Stimulated activated CD4-positive, alpha-beta T cell treated with anti-CD3 and anti-CD28 coated beads, Interleukin-2, amount 100 ng/mL, for 48 hours (primary cell): ENCODE data around the gene PRLR.
"Not testable (repeated sequence)": the region's sequence is repeated elsewhere in the genome, so short reads cannot be mapped to it uniquely, and the experiment has no call there.

Experiments used
- DNase-seq, 2 donors: peaks; one replicate each; pipeline ENCODE4 v3.0.0-alpha.2; 2020

The PRLR gene

GRCh38 chr5:35194635-35195471 is 35.4 kb downstream of the PRLR start:
- DNase-seq: no peak

DNA sequence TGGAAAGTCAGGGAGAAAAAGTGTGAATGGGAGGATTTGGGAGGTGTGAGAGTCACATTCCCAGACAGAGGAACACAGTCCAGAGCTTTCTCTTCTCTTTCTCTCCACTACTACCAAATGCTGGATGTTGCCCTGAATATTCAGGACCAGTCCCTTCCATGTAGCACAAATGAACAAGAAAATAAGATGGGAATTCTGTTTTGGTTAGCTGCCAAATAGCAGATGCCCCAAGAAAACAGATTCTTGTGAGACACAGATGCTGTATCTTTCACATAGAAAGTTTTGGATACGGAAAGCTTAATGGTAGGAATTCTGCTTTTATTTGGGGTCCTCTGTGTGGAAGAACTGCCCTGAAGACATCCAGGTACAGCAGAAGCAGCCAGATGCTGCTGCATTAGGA is 37.8 kb downstream of the PRLR start:
- DNase-seq: no peak

GRCh38 chr5:35189801-35190200 is 40.5 kb downstream of the PRLR start:
- DNase-seq: not testable (repeated sequence)

DNA sequence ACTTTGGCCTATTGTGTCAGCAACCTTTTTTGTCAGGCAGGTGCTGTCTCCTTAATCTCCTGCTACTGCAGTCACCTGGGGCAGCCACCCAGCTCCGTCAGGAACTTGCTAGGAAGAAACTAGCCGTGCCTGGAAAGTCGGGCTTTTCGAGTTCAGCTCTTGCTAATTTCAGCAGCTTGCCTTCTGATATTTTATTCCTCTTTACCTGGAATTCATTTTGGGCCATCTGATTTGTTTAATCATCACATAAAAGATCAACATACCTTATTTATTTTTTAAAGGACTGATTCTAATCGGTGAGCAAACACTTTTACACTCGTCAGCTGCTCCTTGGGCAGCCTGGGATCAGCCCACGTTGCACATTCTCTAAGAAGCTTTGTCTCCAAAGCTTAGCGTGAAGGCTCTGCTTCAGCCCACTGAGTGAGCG is 42.2 kb downstream of the PRLR start:
- no peak for DNase-seq

DNA sequence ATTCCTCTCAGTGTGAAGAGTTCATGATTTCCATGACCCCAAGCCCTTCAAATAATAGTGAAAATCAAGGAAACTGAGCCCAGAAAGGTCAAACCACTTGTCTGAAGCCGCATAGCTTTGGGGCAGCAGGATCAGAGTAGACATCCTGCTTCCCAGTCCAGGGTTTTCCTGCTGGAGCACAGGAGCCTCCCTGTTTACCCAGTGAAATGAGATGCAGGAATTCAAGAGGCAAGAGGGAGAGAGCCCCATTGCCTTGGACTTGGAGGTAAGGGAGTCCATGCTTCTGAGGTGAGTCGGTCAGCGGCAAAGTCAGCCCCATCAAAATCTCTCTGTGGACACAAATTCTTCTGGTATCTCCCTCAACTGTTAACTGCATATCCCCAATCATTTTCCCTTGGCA is 42.7 kb downstream of the PRLR start:
- DNase-seq: not testable (repeated sequence)

DNA sequence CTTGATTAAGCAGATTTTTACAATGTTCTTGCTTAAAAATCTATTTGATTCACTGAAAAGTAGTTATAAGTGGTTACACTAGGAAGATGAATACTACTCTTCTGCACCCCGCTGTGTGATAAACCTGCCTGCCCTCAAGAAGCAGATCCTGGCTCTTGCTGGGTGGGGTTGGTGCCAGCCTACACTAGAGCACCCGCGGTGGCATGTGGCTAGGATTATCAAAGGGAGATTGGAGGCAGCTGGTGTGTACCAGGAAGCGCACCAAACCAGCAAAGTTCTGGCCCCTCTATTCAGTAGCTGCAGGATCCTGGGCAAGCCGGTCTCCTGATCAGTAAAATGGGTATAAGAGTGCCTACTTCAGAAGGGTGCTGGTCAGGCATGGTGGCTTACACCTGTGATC is 43.5 kb downstream of the PRLR start:
- no peak for DNase-seq

- DNase-seq: no peak
Observed at GRCh38 chr5:35185518-35185917, 44.8 kb downstream of the PRLR start.

DNA sequence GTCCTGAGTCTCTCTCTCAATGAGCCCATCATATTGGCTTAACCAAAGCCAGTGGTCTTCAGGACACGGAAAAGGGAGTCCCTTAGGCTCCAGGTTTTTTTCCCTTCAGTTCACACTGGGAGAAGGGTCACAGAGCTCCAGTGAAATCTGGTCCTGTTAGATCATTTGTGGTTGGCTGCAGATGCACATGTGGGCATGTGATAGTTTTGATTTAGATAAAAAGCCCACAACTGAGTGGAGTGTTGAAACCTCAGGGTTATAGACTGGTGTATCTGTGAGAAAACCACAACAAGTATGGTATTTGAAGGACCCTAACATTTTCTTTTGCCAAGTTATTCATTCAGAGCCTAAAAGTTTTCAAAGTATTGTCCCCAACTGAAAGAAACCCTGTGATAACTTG is 46.7 kb downstream of the PRLR start:
- DNase-seq: no peak

- peak; percentile 13 to 19 for DNase-seq
Observed at GRCh38 chr5:35182910-35183535, 47.3 kb downstream of the PRLR start.

GRCh38 chr5:35182486-35182885 is 47.8 kb downstream of the PRLR start:
- no peak for DNase-seq

- DNase-seq: no peak
Observed at GRCh38 chr5:35180046-35180445, 50.2 kb downstream of the PRLR start.

DNA sequence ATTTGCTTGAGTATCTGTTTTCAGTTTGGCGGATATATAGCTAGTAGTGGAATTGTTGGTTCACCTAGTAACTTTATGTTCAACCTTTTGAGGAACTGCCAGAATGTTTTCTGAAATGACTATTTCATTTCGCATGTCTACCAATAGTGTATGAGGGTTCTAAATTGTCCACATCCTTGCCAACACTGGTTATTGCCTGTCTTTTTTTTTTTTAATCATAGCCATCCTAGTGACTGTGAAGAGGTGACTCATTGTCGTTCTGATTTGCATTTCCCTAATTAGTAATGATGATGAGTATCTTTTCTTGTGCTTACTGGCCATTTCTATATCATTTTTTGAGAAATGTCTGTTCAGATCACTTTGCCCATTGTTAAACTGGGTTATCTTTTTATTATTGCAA is 52.5 kb downstream of the PRLR start:
- no peak for DNase-seq

DNA sequence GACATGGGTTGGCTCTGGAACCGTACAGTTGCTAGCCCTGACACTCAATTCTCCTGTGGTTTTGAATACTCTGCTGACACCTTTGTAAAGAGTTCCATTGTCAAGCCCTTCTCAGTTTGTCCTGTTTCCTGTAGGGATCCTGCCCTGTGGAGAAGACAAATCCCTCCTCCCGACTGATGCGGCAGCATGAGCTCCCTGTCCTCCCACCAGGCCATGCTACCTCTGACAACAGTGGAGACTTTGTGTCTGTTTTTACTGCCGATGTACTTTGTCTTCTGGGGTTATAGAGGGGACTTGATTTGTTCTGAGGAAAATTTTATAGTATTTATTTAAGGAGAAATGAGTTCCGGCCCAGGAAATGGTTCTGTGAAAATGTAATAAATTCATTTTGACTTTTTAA is 57.8 kb downstream of the PRLR start:
- DNase-seq: no peak

- DNase-seq: no peak
Observed at GRCh38 chr5:35171991-35172390, 58.3 kb downstream of the PRLR start.

GRCh38 chr5:35171078-35171477 is 59.2 kb downstream of the PRLR start:
- DNase-seq: no peak

GRCh38 chr5:35166043-35166442 is 64.2 kb downstream of the PRLR start:
- DNase-seq: no peak

GRCh38 chr5:35164860-35165542 is 65.3 kb downstream of the PRLR start:
- DNase-seq: no peak

DNA sequence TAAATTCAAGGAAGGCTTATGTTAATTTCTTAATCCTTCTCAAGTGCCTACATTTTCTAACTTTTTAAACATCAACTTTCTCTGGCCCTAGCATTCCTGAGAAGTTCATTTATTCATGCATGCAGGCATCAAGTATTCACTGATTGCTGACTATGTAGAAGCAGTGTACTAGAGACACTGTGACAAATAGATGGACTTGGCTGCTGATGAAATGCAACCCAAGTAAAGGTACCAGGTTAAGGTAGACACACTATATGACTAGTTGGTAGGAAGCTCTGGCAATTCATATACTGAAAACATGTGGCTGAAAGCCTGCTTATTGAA is 66.6 kb downstream of the PRLR start:
- DNase-seq: no peak

DNA sequence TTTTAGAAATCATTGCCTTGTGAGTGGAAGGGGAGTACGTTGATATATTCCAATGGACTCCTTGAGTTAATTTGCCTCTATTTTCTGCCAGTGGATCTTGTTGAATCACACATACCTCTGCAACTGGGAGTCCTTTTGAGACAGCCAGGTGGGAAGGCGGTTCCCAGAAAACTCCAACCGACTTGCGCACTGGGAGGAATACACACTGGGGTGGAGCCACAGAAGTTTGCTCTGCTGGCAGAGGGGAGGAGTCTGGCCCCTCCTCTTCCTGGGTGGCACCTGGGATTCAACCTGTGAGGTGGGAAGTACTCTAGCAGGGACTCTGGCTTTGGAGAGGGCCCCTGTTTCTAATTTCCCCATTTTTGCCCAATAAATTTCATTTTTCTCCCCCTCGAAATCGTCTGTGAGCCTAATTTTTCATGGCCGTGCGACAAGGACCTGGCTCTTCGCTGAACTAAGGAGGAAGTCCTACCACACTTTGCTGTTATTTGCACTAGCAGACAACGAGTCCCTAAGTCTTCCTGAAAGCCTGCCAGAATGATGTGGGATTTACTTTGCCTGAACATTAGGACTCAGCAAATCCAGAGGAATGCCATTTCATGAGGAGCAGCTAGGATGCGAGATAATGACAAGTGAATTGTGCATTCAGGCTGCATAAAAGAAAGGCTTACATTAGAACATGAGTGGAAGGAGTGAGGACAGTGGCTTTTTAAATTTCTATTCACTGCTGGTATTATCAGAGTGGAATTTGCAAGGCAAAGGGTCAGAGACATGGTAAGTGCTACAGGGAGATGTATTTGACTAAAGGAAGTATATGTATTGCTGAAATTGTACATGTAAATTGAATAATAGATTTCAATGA is 67.2 kb downstream of the PRLR start:
- no peak for DNase-seq

DNA sequence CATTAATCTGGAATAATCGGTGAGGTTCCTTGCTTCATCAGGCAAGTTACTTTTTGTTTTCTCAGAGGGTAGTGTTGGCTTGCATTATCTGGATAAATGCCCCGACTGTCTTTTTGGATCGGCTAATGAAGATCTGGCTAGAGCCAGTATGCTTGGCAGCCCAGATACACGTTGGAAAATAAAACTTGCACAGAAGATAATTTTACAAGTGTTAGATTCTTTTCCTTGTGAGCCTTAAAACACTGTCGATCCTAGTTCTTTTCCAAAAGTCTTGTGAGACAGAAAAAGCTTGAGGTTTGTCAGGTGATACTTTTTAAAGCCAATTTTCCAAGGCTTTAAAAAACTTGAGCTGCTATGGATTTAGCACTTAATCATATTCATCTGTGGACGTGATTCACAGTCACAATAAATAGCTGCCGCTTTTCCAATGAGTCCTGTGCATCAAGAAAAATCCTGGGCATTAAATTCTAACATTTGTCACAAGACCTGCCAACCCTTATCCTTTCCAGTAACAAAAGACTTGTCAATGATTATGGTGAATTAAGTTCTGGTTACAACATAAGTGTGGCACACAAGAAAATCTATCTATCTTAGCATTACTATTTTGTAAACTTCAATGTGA is 68.5 kb downstream of the PRLR start:
- no peak for DNase-seq

- DNase-seq: no peak
Observed at GRCh38 chr5:35160486-35161116, 69.7 kb downstream of the PRLR start.

- DNase-seq: no peak
Observed at GRCh38 chr5:35159370-35159742, 70.9 kb downstream of the PRLR start.
